ENCODE results near the gene FBXW11. TPM values are rescaled to one million over a fixed set of nuclear protein-coding genes. Genes with fewer than 3 reads are reported as not detected.
A peak's percentile ranks its signal among the peaks of the same experiment; 100 is the strongest.

The FBXW11 gene
- total and polyA plus RNA-seq, 4 experiments from 2014 or later = 17.1 to 43.4 (median 32.1) TPM

DNA sequence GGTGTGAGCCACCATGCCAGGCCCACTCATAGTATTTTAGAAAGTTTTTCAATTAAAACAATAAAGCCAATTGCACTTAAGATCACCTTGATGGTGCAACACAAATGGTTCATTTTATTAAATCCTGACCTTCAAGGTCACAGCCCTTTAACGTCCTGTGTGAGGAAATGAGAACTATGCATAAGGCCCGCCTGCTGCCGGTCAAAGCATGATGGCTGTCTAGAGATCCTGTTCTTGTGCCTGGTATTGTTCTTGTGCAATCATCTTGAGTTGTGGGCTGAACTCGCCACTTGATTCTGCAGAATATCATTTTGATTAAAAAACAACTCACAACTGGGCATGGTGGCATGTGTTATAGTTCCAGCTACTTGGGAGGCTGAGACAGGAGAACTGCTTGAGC, 43.6 kb upstream of the FBXW11 start:
- ChIA-PET CTCF (ENCODE audit: partially characterized antibody) (interaction anchor here (1.6 kb wide), 1 partner anchor 9 kb away, joined by 3 read pairs; no protein-coding TSS in a partner anchor), POLR2A (ENCODE audit: partially characterized antibody) (no interaction called here)
- H3K4me1 Mint-ChIP-seq = peaks cover 4 to 12% (median 7%) of the 10 kb centered on the region in 4 donors
- H3K4me3 Mint-ChIP-seq = no peak overlapping the region
- no peaks in the 10 kb centered on the region for H3K27me3 Mint-ChIP-seq
- no peaks in the 10 kb centered on the region for H3K4me1 ChIP-seq (ENCODE audit: insufficient read depth, low read length)
- H3K27ac ChIP-seq (ENCODE audit: low read depth, low read length) = no peak overlapping the region
- no peaks in the 10 kb centered on the region for H3K9me3 ChIP-seq (ENCODE audit: control insufficient read depth in 1 of 2, low read length in 2 of 2)
- H3K36me3 ChIP-seq (ENCODE audit: insufficient read depth, low read length) = peaks cover 87% of the 10 kb centered on the region
- DNase-seq = no peak
- no peak overlapping the region for H3K4me3 ChIP-seq (ENCODE audit: low read length in 2 of 2)
- intact Hi-C loops (cut with micrococcal nuclease) = no loop called here
- H3K9me3 Mint-ChIP-seq = no peaks in the 10 kb centered on the region
- H3K27me3 ChIP-seq (ENCODE audit: insufficient read depth, low read length) = no peaks in the 10 kb centered on the region
- H3K36me3 Mint-ChIP-seq = peaks cover 57 to 78% of the 10 kb centered on the region in 2 donors
- H3K27ac Mint-ChIP-seq = peak overlapping the region in 4 of 7 donors; percentile 8 to 70 (median 34)

DNA sequence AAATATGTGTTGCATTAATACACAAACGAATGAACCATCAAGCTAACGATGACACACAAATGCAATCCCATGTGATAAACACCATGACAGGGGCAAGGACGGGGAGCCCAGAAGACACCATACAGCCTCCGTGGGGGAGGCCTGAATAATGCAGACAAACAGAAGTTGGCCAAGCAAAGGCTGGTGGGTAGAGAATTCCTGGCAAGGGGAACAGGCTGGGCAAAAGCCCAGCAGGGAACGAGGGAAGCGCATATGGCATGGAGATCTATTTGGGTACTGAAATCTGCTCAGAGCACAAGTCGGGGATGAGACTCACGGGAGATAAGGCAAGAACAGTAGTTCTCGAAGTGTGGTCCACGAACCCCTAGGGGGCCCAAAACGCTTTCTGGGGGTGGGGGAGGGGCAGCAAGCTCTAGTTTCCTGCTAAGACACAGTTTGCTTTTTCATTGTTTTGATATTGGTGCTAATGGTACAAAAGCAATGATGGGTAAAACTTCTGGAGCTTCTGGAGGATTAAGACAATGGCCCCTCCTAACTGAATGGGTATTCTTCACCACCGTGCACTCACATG, 42.9 kb upstream of the FBXW11 start:
- H3K9me3 ChIP-seq (ENCODE audit: control insufficient read depth in 1 of 2, low read length in 2 of 2) = no peaks in the 10 kb centered on the region
- intact Hi-C loops (cut with micrococcal nuclease) = no loop called here
- POLR2A ChIA-PET (ENCODE audit: partially characterized antibody) = no interaction called here

DNA sequence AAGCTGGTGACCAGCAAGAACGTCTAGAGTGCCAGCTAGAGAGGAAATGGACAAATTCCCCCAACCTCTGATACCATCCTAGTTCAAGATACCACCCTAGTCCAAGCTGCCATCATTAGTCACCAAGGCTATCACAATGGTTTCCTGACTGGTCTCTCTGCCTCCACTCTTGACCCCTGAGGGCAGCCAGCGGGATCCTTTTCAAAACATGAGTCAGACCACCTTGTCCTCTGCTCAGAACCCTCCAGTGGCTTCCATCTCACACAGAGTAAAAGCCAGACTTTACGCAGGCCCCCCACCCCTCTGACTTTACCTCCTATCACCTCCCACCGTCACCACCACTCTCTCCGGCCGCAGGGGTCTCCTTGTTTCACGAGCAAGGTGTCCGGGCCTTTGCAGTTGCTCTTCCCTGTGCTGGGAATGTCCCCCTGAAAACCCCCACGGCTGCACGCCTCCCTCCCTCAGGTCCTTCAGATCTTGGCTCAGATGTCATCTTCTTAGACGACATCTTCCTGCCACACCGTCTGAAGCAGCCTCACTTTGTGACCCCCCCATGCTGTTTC, 42.2 kb upstream of the FBXW11 start:
- Mint-ChIP-seq H3K27me3 (no peaks in the 10 kb centered on the region), H3K36me3 (peaks cover 67 to 85% of the 10 kb centered on the region in 2 donors), H3K9me3 (no peaks in the 10 kb centered on the region), H3K4me3 (no peak overlapping the region), H3K4me1 (peaks cover 4 to 12% (median 7%) of the 10 kb centered on the region in 4 donors), H3K27ac (peak overlapping the region in 6 of 7 donors; percentile 58 to 93 (median 78))
- H3K36me3 ChIP-seq (ENCODE audit: insufficient read depth, low read length) = peaks cover 87% of the 10 kb centered on the region
- no peaks in the 10 kb centered on the region for H3K27me3 ChIP-seq (ENCODE audit: insufficient read depth, low read length)
- H3K27ac ChIP-seq (ENCODE audit: low read depth, low read length) = no peak overlapping the region
- H3K4me3 ChIP-seq (ENCODE audit: low read length in 2 of 2) = no peak overlapping the region
- no peak for DNase-seq
- H3K4me1 ChIP-seq (ENCODE audit: insufficient read depth, low read length) = no peaks in the 10 kb centered on the region
- intact Hi-C loops (cut with micrococcal nuclease) = no loop called here
- H3K9me3 ChIP-seq (ENCODE audit: control insufficient read depth in 1 of 2, low read length in 2 of 2) = no peaks in the 10 kb centered on the region
- CTCF ChIA-PET (ENCODE audit: partially characterized antibody) = interaction anchor here (1.6 to 2.7 kb wide), 2 partner anchors 11 to 137 kb away, joined by 3 to 7 read pairs; no protein-coding TSS in a partner anchor
- POLR2A ChIA-PET (ENCODE audit: partially characterized antibody) = no interaction called here

More for the DNA sequence above, 42.9 kb upstream of the FBXW11 start:
- CTCF ChIA-PET (ENCODE audit: partially characterized antibody) = interaction anchor here (1.6 kb wide), 1 partner anchor 10 kb away, joined by 3 read pairs; no protein-coding TSS in a partner anchor
- Mint-ChIP-seq H3K27me3 (no peaks in the 10 kb centered on the region), H3K36me3 (peaks cover 64 to 85% of the 10 kb centered on the region in 2 donors), H3K27ac (peak overlapping the region in 4 of 7 donors; percentile 53 to 90 (median 62)), H3K9me3 (no peaks in the 10 kb centered on the region), H3K4me3 (no peak overlapping the region), H3K4me1 (peaks cover 4 to 12% (median 7%) of the 10 kb centered on the region in 4 donors)
- no peak overlapping the region for H3K4me3 ChIP-seq (ENCODE audit: low read length in 2 of 2)
- no peaks in the 10 kb centered on the region for H3K27me3 ChIP-seq (ENCODE audit: insufficient read depth, low read length)
- H3K36me3 ChIP-seq (ENCODE audit: insufficient read depth, low read length) = peaks cover 87% of the 10 kb centered on the region
- H3K27ac ChIP-seq (ENCODE audit: low read depth, low read length) = no peak overlapping the region
- DNase-seq = no peak
- no peaks in the 10 kb centered on the region for H3K4me1 ChIP-seq (ENCODE audit: insufficient read depth, low read length)

DNA sequence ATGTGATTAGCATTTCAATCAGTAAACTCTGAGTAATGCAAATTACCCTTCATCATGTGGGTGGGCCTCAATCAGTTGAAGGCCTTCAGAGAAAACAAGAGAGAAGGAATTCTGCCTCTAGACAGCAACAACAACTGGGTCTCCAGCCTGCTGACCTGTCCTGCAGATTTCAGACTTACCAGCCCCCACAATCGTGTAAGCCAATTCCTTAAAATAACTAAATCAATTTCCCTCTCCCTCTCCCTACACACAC, 41.7 kb upstream of the FBXW11 start:
- H3K36me3 Mint-ChIP-seq = peaks cover 62 to 85% of the 10 kb centered on the region in 2 donors
- H3K4me3 Mint-ChIP-seq = peak overlapping the region in 1 of 8 donors; percentile 17
- Histone ChIP-seq H3K4me1 (ENCODE audit: insufficient read depth, low read length) (no peaks in the 10 kb centered on the region), H3K36me3 (ENCODE audit: insufficient read depth, low read length) (peaks cover 86% of the 10 kb centered on the region), H3K27me3 (ENCODE audit: insufficient read depth, low read length) (no peaks in the 10 kb centered on the region), H3K27ac (ENCODE audit: low read depth, low read length) (no peak overlapping the region), H3K4me3 (ENCODE audit: low read length in 2 of 2) (no peak overlapping the region), H3K9me3 (ENCODE audit: control insufficient read depth in 1 of 2, low read length in 2 of 2) (no peaks in the 10 kb centered on the region)
- POLR2A ChIA-PET (ENCODE audit: partially characterized antibody) = no interaction called here
- intact Hi-C loops (cut with micrococcal nuclease) = no loop called here
- CTCF ChIA-PET (ENCODE audit: partially characterized antibody) = interaction anchor here (2.7 kb wide), 1 partner anchor 136 kb away, joined by 7 read pairs; no protein-coding TSS in a partner anchor
- H3K27ac Mint-ChIP-seq = peak overlapping the region in 3 of 7 donors; percentile 58 to 90 (median 86)
- H3K9me3 Mint-ChIP-seq = no peaks in the 10 kb centered on the region
- H3K4me1 Mint-ChIP-seq = peaks cover 4 to 12% (median 7%) of the 10 kb centered on the region in 4 donors
- no peak for DNase-seq
- no peaks in the 10 kb centered on the region for H3K27me3 Mint-ChIP-seq

- no peaks in the 10 kb centered on the region for H3K4me1 ChIP-seq (ENCODE audit: insufficient read depth, low read length)
- Mint-ChIP-seq H3K4me1 (peaks cover 4 to 13% (median 9%) of the 10 kb centered on the region in 4 donors), H3K4me3 (no peak overlapping the region), H3K36me3 (peaks cover 47 to 75% of the 10 kb centered on the region in 2 donors), H3K27me3 (no peaks in the 10 kb centered on the region), H3K27ac (peak overlapping the region in 2 of 7 donors; percentile 24 to 53), H3K9me3 (no peaks in the 10 kb centered on the region)
- H3K27me3 ChIP-seq (ENCODE audit: insufficient read depth, low read length) = no peaks in the 10 kb centered on the region
- no peak overlapping the region for H3K27ac ChIP-seq (ENCODE audit: low read depth, low read length)
- H3K4me3 ChIP-seq (ENCODE audit: low read length in 2 of 2) = no peak overlapping the region
- no peak for DNase-seq
- POLR2A ChIA-PET (ENCODE audit: partially characterized antibody) = no interaction called here
- H3K36me3 ChIP-seq (ENCODE audit: insufficient read depth, low read length) = peaks cover 71% of the 10 kb centered on the region
- intact Hi-C loops (cut with micrococcal nuclease) = no loop called here
- CTCF ChIA-PET (ENCODE audit: partially characterized antibody) = interaction anchor here (0.9 to 2.7 kb wide), 3 partner anchors 9 to 135 kb away, joined by 3 to 7 read pairs (median 7); no protein-coding TSS in a partner anchor
- no peaks in the 10 kb centered on the region for H3K9me3 ChIP-seq (ENCODE audit: control insufficient read depth in 1 of 2, low read length in 2 of 2)
These were observed 40.2 kb upstream of the FBXW11 start for GRCh38 chr5:172046593-172046992.

DNA sequence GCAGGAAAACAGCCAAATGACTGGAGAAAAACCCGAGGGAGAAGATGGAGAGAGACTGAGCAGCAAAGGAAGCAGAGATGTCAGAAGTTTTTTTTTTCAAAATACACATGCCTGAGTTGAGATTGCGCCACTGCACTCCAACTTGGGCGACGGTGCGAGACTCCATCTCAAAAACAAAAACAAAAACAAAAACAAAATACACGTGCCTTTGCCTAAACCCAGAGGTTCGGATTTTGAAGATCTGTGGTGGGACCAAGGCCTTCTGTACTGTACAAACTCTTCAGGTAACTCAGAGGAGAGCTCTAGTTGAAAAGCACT, 38.8 kb upstream of the FBXW11 start:
- no peak overlapping the region for H3K4me3 Mint-ChIP-seq
- H3K27me3 Mint-ChIP-seq = no peaks in the 10 kb centered on the region
- H3K36me3 ChIP-seq (ENCODE audit: insufficient read depth, low read length) = peaks cover 59% of the 10 kb centered on the region
- no peak overlapping the region for H3K27ac ChIP-seq (ENCODE audit: low read depth, low read length)
- H3K4me1 Mint-ChIP-seq = peaks cover 6 to 15% (median 10%) of the 10 kb centered on the region in 4 donors
- ChIA-PET POLR2A (ENCODE audit: partially characterized antibody) (no interaction called here), CTCF (ENCODE audit: partially characterized antibody) (interaction anchor here (1.8 kb wide), 1 partner anchor 15 kb away, joined by 7 read pairs; no protein-coding TSS in a partner anchor)
- H3K27me3 ChIP-seq (ENCODE audit: insufficient read depth, low read length) = no peaks in the 10 kb centered on the region
- DNase-seq = no peak
- no peak overlapping the region for H3K4me3 ChIP-seq (ENCODE audit: low read length in 2 of 2)
- H3K9me3 Mint-ChIP-seq = no peaks in the 10 kb centered on the region
- intact Hi-C loops (cut with micrococcal nuclease) = no loop called here
- H3K4me1 ChIP-seq (ENCODE audit: insufficient read depth, low read length) = no peaks in the 10 kb centered on the region
- H3K36me3 Mint-ChIP-seq = peaks cover 40 to 67% of the 10 kb centered on the region in 2 donors
- H3K27ac Mint-ChIP-seq = peak overlapping the region in 3 of 7 donors; percentile 48 to 73 (median 57)
- no peaks in the 10 kb centered on the region for H3K9me3 ChIP-seq (ENCODE audit: control insufficient read depth in 1 of 2, low read length in 2 of 2)

GRCh38 chr5:172044631-172045314, 38.3 kb upstream of the FBXW11 start:
- H3K27me3 Mint-ChIP-seq = no peaks in the 10 kb centered on the region
- intact Hi-C loops (cut with micrococcal nuclease) = no loop called here
- ChIA-PET CTCF (ENCODE audit: partially characterized antibody) (interaction anchor here (1.1 kb wide), 1 partner anchor 14 kb away, joined by 4 read pairs; no protein-coding TSS in a partner anchor), POLR2A (ENCODE audit: partially characterized antibody) (no interaction called here)
- H3K27ac Mint-ChIP-seq = peak overlapping the region in 5 of 7 donors; percentile 48 to 73 (median 57)
- H3K9me3 Mint-ChIP-seq = no peaks in the 10 kb centered on the region
- H3K27me3 ChIP-seq (ENCODE audit: insufficient read depth, low read length) = no peaks in the 10 kb centered on the region
- H3K4me1 Mint-ChIP-seq = peaks cover 10 to 18% (median 15%) of the 10 kb centered on the region in 4 donors
- H3K36me3 ChIP-seq (ENCODE audit: insufficient read depth, low read length) = peaks cover 54% of the 10 kb centered on the region
- H3K4me1 ChIP-seq (ENCODE audit: insufficient read depth, low read length) = no peaks in the 10 kb centered on the region
- no peak overlapping the region for H3K4me3 ChIP-seq (ENCODE audit: low read length in 2 of 2)
- DNase-seq = no peak
- no peak overlapping the region for H3K27ac ChIP-seq (ENCODE audit: low read depth, low read length)
- peaks cover 37 to 62% of the 10 kb centered on the region in 2 donors for H3K36me3 Mint-ChIP-seq
- H3K4me3 Mint-ChIP-seq = no peak overlapping the region
- H3K9me3 ChIP-seq (ENCODE audit: control insufficient read depth in 1 of 2, low read length in 2 of 2) = no peaks in the 10 kb centered on the region
